BJ (cell line): ENCODE results near the gene SLC6A3. TPM values are rescaled to one million over a fixed set of nuclear protein-coding genes. Genes with fewer than 3 reads are reported as not detected.

Source experiments
- CTCF ChIA-PET: fragments of 350-600 bp; formaldehyde crosslinking; extraction: SDS; loops from one replicate; lab custom pipeline; 2021; ENCODE audit warnings: antibody characterized with exemption, inconsistent platforms; lab: Yijun Ruan, JAX
- POLR2A ChIA-PET: fragments of 300-600 bp; sonication (Branson Sonifier 250); formaldehyde crosslinking; extraction: SDS; loops from one replicate; lab custom pipeline; 2021; ENCODE audit warnings: antibody characterized with exemption; lab: Charles Lee
- DNase-seq: peaks from one replicate; pipeline ENCODE4 v3.0.0-alpha.2; 2011; ENCODE audit warnings: low read depth
- H3K27me3 ChIP-seq: 2 replicates; pipeline ENCODE4 v1.6.0; 2011; ENCODE audit warnings: low read length; ENCODE audit not compliant: control insufficient read depth, insufficient read depth
- H3K36me3 ChIP-seq: 2 replicates; pipeline ENCODE4 v1.5.1; 2011; ENCODE audit warnings: low read length; ENCODE audit not compliant: control insufficient read depth, insufficient read depth
- H3K4me3 ChIP-seq: 2 replicates; pipeline ENCODE4 v1.5.1; 2011; ENCODE audit warnings: low read depth, mild to moderate bottlenecking, control low read depth, low read length
- polyA plus RNA-seq: library from polyadenylated mRNA; depleted of rRNA; stranded (reverse); fragments of >200 nt; gene quantifications from 2 replicates; pipeline ENCODE4 v1.2.3, GENCODE V29; 2011
- TF ChIP-seq, protein P1 (sequence below): IDR thresholded peaks from 2 replicates; pipeline ENCODE4 v1.5.1; 2011; ENCODE audit warnings: low read depth, mild to moderate bottlenecking, control low read depth, inconsistent platforms, low read length, moderate library complexity; ENCODE audit not compliant: insufficient read depth

The SLC6A3 gene
- polyA plus RNA-seq, 1 experiment, result not detected

DNA sequence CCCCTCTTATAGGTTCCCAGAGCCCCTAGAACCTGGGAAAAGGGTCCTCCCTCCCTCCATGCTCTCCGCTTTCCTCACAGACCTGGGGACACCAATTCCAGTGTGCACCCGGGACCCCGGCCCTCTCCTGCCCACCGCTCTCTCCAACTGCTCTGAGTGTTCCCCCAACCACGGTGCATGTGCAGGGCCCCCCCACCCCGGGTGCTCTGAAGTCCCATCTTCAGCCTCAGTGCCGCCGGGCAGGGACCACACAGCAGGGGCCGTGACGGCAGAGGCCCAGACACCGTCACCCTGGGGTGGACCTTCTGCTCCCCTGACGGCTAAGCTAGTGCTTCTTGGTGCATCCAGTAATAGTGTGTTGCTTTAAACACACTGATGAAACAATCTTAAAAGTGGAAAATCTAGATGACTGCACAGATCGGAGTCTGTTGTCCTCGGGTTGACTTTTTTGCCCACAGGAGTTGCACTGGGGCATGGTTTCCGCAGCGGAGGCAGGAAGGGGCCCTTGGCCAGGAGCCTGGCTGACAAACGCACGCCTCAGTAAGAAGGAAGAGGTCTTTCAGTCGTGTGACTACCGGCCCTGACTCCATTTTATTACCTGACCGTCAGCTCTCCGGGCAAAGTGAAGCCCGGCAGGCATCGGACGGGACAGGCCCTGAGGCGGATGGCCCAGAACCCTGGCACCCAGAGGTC is 36.2 kb upstream of the SLC6A3 start:
- CTCF ChIA-PET, result no interaction called here

DNA sequence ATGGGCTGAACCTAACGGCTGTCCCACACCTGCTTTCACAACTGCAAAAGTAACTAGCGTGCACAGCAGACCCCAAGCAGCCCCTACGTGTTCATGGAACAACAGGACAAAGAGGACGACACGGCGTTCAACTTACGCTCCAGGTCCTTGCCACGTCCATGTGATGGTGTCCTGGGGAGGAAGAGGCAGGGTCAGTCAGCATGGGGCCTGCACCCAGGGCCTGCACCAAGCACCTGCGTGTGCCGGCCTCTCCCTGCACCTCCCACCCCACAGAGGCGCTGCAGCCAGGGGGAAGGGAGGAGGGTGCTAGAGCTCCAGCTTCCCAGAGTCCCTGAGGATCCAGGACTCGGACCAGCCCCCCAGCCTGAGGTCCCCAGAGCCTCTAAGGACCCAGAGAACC is 35.6 kb upstream of the SLC6A3 start:
- H3K4me3 ChIP-seq, result no peak overlapping the region
- TF ChIP-seq, protein P1, sequence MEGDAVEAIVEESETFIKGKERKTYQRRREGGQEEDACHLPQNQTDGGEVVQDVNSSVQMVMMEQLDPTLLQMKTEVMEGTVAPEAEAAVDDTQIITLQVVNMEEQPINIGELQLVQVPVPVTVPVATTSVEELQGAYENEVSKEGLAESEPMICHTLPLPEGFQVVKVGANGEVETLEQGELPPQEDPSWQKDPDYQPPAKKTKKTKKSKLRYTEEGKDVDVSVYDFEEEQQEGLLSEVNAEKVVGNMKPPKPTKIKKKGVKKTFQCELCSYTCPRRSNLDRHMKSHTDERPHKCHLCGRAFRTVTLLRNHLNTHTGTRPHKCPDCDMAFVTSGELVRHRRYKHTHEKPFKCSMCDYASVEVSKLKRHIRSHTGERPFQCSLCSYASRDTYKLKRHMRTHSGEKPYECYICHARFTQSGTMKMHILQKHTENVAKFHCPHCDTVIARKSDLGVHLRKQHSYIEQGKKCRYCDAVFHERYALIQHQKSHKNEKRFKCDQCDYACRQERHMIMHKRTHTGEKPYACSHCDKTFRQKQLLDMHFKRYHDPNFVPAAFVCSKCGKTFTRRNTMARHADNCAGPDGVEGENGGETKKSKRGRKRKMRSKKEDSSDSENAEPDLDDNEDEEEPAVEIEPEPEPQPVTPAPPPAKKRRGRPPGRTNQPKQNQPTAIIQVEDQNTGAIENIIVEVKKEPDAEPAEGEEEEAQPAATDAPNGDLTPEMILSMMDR, result no peak
- H3K36me3 ChIP-seq, result peaks cover 42% of the 10 kb centered on the region
- ChIA-PET CTCF (interaction anchor here (1.0 to 1.6 kb wide), 5 partner anchors 11 to 272 kb away, joined by 3 to 16 read pairs (median 5); no protein-coding TSS in a partner anchor), POLR2A (no interaction called here)
- no peaks in the 10 kb centered on the region for H3K27me3 ChIP-seq
- no peak for DNase-seq

More for the DNA sequence above, 36.2 kb upstream of the SLC6A3 start:
- Histone ChIP-seq H3K4me3 (no peak overlapping the region), H3K36me3 (peaks cover 44% of the 10 kb centered on the region), H3K27me3 (no peaks in the 10 kb centered on the region)
- DNase-seq, result no peak
- POLR2A ChIA-PET, result no interaction called here
- TF ChIP-seq, protein P1, result no peak

DNA sequence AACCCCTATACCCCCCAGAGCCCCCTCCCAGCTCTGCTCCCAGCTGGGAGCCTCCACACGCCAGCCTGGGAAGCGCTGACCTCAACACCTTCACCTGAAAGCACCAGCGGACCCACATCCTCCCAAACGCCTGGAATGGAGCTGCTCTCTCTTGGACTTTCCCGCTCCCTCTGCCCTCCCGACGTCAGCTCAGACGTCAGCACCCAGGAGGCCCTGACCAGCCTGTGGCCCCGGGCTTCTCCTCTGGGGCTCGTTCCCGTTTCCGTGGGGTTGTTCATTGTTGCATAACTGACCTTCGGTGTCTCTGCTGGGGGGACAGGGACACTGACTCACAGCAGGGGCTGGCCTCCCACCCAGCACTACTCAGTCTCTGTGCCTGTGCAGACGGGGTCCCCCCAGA is 35.0 kb upstream of the SLC6A3 start:
- POLR2A ChIA-PET, result no interaction called here
- Histone ChIP-seq H3K27me3 (no peaks in the 10 kb centered on the region), H3K4me3 (no peak overlapping the region), H3K36me3 (peaks cover 42% of the 10 kb centered on the region)
- CTCF ChIA-PET, result interaction anchor here (0.7 to 1.6 kb wide), 9 partner anchors 10 to 313 kb away, joined by 3 to 16 read pairs (median 4); no protein-coding TSS in a partner anchor
- DNase-seq, result no peak
- TF ChIP-seq, protein P1, result no peak

DNA sequence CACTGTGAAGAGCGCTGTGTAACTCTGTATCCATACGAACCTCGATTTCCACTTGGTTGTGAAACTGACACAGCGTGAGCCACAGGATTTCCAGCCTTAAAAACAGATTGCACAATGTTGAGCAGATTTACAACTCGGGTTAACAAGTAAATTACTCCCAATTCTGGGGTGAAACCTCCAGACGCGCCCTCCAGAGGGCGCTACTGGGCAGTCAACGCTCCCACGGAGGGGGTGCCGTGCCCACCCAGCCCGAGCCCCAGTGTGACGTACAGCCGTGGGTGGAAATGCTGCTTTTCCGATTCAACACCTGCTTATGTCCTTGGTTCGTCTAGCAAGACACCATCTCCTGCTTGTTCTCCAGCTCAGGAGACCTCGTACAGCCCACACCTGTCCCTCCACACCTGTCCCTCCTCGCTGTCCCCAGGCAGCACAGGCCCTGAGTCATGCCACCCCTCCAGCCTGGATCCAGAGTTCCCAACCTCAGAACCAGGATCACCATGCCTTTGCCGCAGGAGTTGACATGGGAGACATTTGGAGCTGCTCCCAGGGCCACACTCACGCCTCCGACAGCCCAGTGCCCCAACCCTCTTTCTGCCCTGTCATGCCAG is 34.4 kb upstream of the SLC6A3 start:
- Histone ChIP-seq H3K4me3 (no peak overlapping the region), H3K27me3 (no peaks in the 10 kb centered on the region), H3K36me3 (peaks cover 41% of the 10 kb centered on the region)
- CTCF ChIA-PET, result interaction anchor here (0.7 to 1.7 kb wide), 10 partner anchors 10 to 312 kb away, joined by 3 to 16 read pairs (median 4); no protein-coding TSS in a partner anchor
- TF ChIP-seq, protein P1, result peak; percentile 79
- POLR2A ChIA-PET, result no interaction called here
- DNase-seq, result no peak

DNA sequence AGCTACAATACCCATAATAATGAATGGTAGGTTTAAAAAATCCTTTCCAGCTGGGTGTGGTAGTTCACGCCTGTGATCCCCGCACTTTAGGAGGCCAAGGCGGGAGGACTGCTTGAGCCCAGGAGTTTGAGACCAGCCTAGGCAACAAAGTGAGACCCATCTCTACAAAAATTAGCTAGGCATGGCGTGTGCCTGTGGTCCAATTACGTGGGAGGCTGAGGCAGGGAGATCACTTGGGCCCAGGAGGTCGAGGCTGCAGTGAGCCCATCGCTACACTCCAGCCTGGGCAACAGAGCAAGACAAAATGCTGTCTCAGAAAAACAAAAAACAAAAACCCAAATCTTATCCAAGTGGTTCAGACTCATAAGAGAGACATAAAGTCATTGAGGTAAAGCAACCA is 33.8 kb upstream of the SLC6A3 start:
- Histone ChIP-seq H3K4me3 (no peak overlapping the region), H3K36me3 (peaks cover 39% of the 10 kb centered on the region), H3K27me3 (no peaks in the 10 kb centered on the region)
- ChIA-PET CTCF (interaction anchor here (0.6 to 3.4 kb wide), 7 partner anchors 9 to 865 kb away, joined by 3 to 11 read pairs (median 3); no protein-coding TSS in a partner anchor), POLR2A (no interaction called here)
- DNase-seq, result no peak
- TF ChIP-seq, protein P1, result no peak
